Fibroblast of lung (primary cell): ENCODE data around the gene CHMP2A.

Source experiments
- CTCF ChIP-seq, 2 donors: IDR thresholded peaks in 1 of 2; conservative IDR thresholded peaks in 1 of 2; 1 replicate in 1 of 2; 2 replicates in 1 of 2; pipeline ENCODE4 v1.5.1; 2011 to 2012; ENCODE audit warnings: low read length in 2 of 2, control low read depth in 1 of 2, inconsistent platforms in 1 of 2, low read depth in 1 of 2, mild to moderate bottlenecking in 1 of 2
- EZH2 ChIP-seq: IDR thresholded peaks from 2 replicates; pipeline ENCODE4 v1.5.1; 2012; ENCODE audit warnings: low read length, control low read depth, mild to moderate bottlenecking; ENCODE audit errors: missing control alignments

- TF ChIP-seq CTCF (conservative IDR thresholded peaks at IDR 0.05 in 1 of 2, IDR thresholded peaks at IDR 0.05 in 1 of 2; ENCODE audit: low read depth in 1 of 2, low read length in 2 of 2) (no peak), EZH2 (no peak)
Measured at GRCh38 chr19:58586133-58586765, 31.3 kb upstream of the CHMP2A start.
